HuH-7.5 (cell line): ENCODE measurements around the gene S100P.
"Not testable (repeated sequence)": the region's sequence is repeated elsewhere in the genome, so short reads cannot be mapped to it uniquely, and the experiment has no call there.

Experiments used
- DNase-seq: peaks from one replicate; pipeline ENCODE4 v3.0.0; 2011; ENCODE audit warnings: low spot score

S100P gene

GRCh38 chr4:6693231-6694176 lies at the start of gene S100P:
Gene S100P, plus strand, starts transcription at chr4:6693878. Its CDS starts 55 bp downstream, at chr4:6693933.
- no peak for DNase-seq

GRCh38 chr4:6644792-6645530 lies 48.7 kb upstream of the S100P start:
- no peak for DNase-seq

GRCh38 chr4:6647169-6647568 lies 46.5 kb upstream of the S100P start:
- no peak for DNase-seq

- DNase-seq, result no peak
Measured at GRCh38 chr4:6647582-6648230, 46.0 kb upstream of the S100P start.

- DNase-seq, result no peak
Measured at GRCh38 chr4:6649216-6649615, 44.5 kb upstream of the S100P start.

- not testable (repeated sequence) for DNase-seq
Measured at GRCh38 chr4:6654211-6654610, 39.5 kb upstream of the S100P start.

GRCh38 chr4:6655291-6655690 lies 38.4 kb upstream of the S100P start:
- DNase-seq, result not testable (repeated sequence)

- no peak for DNase-seq
Measured at GRCh38 chr4:6655924-6656323, 37.8 kb upstream of the S100P start.

- DNase-seq, result no peak
Measured at GRCh38 chr4:6657242-6658208, 36.2 kb upstream of the S100P start.

- DNase-seq, result no peak
Measured at GRCh38 chr4:6658209-6658595, 35.5 kb upstream of the S100P start.

GRCh38 chr4:6658597-6659075 lies 35.0 kb upstream of the S100P start:
- DNase-seq, result no peak

GRCh38 chr4:6659897-6660296 lies 33.8 kb upstream of the S100P start:
- DNase-seq, result no peak

- DNase-seq, result no peak
Measured at GRCh38 chr4:6660430-6660829, 33.2 kb upstream of the S100P start.

- no peak for DNase-seq
Measured at GRCh38 chr4:6662591-6662990, 31.1 kb upstream of the S100P start.

GRCh38 chr4:6663596-6664393 lies 29.9 kb upstream of the S100P start:
- no peak for DNase-seq

GRCh38 chr4:6665320-6665654 lies 28.4 kb upstream of the S100P start:
- no peak for DNase-seq

- no peak for DNase-seq
Measured at GRCh38 chr4:6668391-6668790, 25.3 kb upstream of the S100P start.

GRCh38 chr4:6671648-6672047 lies 22.0 kb upstream of the S100P start:
- no peak for DNase-seq

GRCh38 chr4:6672131-6672530 lies 21.5 kb upstream of the S100P start:
- no peak for DNase-seq

GRCh38 chr4:6672541-6673190 lies 21.0 kb upstream of the S100P start:
- DNase-seq, result not testable (repeated sequence)
